Stimulated activated CD8-positive, alpha-beta memory T cell treated with anti-CD3 and anti-CD28 coated beads, Interleukin-4, amount 100 ng/mL, for 1 hour (primary cell): ENCODE data around the gene TRIM23.
"Not testable (repeated sequence)": the region's sequence is repeated elsewhere in the genome, so short reads cannot be mapped to it uniquely, and the experiment has no call there.

ENCODE experiments used
- DNase-seq, 2 donors: peaks; one replicate each; pipeline ENCODE4 v3.0.0-alpha.2; 2020; ENCODE audit warnings: low read depth in 2 of 2, low spot score in 1 of 2

Gene TRIM23

DNA sequence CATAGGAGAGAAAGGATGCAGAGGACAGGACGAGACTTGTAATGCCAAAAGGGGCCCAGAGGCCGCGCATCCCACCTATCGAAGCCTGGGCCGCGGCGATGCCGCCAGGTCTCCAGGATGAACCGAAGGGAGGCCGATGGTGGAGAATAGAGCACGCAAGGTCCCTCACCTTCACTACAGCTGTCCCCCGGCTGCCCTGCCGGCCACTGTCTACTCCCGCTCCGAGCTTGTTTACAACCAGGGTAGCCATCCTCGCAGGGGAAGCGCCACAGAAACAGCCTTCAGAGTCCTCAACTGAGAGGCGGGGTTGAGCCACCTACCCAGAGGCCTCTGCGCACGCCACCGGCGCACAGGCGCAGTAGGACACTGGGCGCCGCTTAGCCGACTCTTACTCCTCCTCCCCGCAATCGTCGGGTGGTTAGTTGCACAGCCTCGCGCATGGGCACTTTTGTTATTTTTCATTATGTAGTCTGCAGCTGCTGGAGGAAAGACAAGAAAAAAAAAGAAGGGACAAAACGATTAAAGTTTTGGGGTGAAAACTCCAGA, at the start of gene TRIM23:
Gene TRIM23, minus strand, starts transcription at position 309 of the 546 bp plus-strand sequence. Its CDS starts 59 bp downstream, at position 250.
- peak; percentile 70 to 86 for DNase-seq

DNA sequence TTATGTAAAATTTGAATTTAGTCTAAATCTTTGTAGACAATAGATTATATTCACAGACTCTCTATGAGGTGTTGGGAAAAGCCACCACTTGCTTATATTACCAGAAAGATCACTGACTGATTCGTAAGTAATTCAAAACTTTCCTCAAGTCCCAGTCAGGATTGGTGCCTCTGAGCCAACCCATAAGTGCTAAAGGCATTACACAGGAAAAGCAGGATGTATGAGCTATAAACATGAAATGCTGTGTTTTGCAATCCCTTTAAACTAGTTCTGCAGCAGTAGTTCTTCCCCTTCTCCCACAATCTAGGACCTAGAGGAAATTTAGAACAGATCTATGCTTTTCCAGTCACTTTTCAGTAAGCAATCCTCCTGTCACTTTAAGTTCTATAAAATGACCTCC, 48.7 kb upstream of the TRIM23 start:
- no peak for DNase-seq

- DNase-seq, result no peak
Observed at GRCh38 chr5:65668696-65669095, 44.6 kb upstream of the TRIM23 start.

GRCh38 chr5:65663804-65664521, 39.8 kb upstream of the TRIM23 start:
- no peak for DNase-seq

DNA sequence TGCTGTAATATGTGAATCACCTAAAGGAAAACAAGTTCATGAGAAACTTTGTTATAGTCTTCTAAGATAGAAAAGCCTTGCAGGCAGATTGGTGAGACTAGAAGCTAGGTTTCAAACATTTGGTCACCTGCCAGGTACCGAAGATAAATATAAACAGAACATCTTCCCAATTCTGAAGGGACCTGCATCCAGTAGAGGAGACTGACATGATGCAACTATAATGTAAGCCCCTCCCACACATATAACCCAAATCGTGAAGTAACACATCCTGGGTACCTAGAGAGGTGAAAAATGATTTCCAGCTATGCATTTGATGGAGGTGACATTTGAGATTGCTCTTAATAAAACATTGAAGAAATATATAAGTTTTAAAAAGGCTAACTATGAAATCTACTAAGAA, 30.6 kb upstream of the TRIM23 start:
- DNase-seq, result no peak

DNA sequence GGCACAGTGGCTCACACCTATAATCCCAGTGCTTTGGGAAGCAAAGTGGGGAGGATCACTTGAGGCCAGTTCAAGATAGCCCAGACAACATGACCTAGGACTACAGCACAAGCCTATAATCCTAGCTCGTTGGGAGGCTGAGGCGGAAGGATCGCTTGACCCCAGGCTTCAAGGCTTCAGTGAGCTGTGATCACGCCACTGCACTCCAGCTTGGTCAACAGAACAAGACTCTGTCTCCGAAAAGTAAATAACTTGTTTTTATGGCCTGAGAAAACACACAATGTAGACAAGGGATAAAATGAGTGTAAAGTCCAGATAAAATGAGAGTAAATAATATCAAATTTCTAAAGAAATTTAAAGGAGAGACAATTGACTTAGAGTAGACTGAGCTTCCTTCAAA, 27.0 kb upstream of the TRIM23 start:
- DNase-seq, result no peak

DNA sequence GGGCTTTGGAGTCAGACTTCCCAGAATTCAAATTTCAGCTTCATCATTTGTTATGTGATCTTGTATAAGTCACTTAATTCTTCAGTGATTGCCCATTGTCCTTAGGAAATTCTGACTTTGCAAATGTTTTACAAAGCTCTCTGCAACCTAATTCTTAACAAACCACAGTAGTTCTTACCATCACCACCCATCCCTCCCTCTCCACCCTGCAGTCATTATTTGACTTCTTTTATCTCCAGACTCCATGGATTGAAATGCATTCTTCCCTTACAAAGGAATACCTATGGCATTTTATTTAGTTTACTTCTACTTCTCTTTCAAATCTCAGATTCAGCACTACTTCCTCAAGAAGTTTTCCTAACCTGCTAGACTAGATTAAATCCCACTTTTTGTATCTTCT, 23.8 kb upstream of the TRIM23 start:
- DNase-seq, result no peak

- no peak for DNase-seq
Observed at GRCh38 chr5:65646938-65647337, 22.8 kb upstream of the TRIM23 start.

- DNase-seq, result no peak
Observed at GRCh38 chr5:65640240-65640639, 16.1 kb upstream of the TRIM23 start.

DNA sequence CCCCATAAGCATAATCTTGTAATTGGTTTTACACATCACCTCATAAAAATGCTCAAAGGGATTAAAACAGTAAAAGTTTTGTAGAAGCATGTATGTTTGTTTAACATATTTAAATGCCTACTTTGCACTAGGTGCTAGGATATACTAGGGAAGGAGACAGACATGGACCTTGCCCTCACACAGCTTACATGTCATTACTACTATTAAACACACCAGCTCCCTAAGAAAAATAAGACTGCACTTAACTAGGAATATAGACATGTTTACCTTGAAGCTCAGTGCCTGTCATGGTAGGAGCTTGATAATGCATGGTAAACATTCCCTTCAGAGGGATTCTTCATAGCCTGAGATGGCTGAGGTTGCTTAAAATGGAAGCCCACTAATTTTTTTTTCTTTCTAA, 6.8 kb upstream of the TRIM23 start:
- no peak for DNase-seq

DNA sequence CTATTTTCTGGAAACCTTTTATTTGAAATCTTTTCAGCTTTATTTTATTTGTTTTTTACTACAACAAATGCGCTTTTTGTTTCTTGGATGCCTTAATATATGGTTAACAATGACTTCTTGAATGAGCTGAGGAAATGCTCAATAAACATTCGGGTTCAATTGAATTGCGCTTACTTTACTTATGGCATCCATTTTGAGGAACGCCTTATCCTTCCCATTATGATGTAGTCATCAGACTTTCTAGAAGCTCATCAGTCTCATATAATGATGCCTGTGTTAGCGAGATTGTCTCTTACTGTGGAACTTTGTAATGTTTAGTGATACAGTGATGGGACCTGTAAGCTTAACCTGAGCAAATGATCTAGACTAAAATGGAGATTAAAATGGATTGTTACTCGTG, 1.6 kb upstream of the TRIM23 start:
- no peak for DNase-seq

- DNase-seq, result peak; percentile 47 to 67
Observed at GRCh38 chr5:65624571-65625555, 730 bp upstream of the TRIM23 start, which contains the start of the genes SHLD3 and TRAPPC13. Gene SHLD3, plus strand, starts transcription at chr5:65625027. Its CDS starts 4,561 bp downstream, at chr5:65629588. Gene TRAPPC13, plus strand, starts transcription at chr5:65625027. Its CDS starts 34 bp downstream, at chr5:65625061.

DNA sequence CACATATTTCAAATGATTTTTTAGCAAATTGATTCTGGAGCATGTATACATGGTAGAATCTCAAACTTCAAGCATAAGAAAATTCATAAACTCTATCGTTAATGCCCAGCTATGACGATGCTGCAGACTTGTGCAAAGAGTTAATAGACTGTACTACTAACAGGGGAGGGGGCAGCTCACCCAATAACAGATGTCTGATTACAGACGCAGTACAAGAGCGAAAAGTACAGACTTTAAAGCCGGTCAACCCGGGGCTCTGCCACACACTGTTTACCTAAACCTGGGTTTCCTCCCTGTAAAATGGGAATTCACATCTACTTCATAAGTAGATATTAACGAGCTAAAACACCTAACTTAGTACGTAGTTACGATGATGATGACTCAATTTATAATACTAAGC, 651 bp downstream of the TRIM23 start:
- no peak for DNase-seq

- DNase-seq, result not testable (repeated sequence)
Observed at GRCh38 chr5:65621961-65622360, 2.2 kb downstream of the TRIM23 start.

GRCh38 chr5:65620021-65620420, 4.1 kb downstream of the TRIM23 start:
- no peak for DNase-seq

DNA sequence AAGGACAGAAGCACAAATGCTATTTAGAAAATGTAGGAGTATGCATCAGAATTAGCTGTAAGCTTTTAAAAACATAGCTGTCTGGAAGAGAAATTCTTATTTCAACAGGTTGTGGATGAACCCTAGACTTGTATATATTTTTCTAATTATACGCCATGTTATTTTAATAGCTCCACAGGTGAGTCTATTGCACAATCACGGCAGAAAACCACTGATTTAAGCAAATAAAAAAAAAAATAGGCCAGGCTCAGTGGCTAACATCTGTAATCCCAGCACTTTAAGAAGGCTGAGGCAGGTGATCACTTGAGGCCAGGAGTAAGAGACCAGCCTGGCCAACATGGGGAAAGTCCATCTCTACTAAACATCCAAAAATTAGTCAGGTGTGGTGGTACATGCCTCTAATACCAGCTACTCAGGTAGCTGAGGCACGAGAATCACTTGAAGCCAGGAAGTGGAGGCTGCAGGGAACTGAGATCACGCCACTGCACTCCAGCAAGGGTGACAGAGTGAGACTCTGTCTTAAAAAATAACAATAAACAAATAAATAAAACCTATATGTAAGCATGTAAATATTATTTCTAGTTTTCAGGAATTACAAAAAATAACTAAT, 11.7 kb downstream of the TRIM23 start:
- no peak for DNase-seq

DNA sequence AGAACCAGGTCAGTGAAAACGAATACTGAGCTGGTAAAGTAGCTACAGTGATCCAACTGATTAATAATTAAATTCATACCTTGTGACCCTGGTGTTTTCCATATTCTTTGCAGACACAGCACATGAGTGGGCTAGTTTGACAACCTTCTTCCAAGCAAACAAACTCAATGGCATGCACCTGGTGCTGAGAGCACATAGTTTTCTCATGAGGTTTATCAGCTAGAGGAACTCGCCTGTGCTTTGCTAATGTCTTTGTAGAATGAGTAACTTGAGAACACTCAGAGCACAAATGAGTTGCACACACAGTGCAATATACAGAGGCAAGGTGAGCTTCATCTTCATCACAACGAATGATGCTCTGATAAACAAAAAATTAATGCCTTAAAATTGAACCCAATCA, 12.6 kb downstream of the TRIM23 start:
- no peak for DNase-seq

- DNase-seq, result not testable (repeated sequence)
Observed at GRCh38 chr5:65601761-65602160, 22.4 kb downstream of the TRIM23 start.

DNA sequence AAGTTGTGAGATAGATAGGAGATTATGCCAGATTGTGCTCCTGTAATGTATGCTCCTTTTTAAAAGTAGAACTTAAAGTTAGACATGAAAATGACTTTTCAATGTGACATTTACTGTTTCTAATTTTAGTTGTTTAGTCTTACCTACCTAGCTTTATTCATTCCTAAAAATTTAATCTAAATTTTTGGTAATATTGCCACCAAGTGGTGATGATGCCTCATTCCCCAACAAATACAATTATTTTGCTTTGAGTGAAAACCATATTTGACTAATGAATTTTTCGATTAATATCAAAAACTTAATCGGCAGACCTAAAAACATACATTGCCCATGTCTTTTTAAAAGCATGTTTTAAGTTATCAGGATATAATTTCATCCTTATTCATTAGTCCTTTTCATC, 35.4 kb downstream of the TRIM23 start:
- no peak for DNase-seq

- no peak for DNase-seq
Observed at GRCh38 chr5:65577141-65577540, 47.0 kb downstream of the TRIM23 start.

DNA sequence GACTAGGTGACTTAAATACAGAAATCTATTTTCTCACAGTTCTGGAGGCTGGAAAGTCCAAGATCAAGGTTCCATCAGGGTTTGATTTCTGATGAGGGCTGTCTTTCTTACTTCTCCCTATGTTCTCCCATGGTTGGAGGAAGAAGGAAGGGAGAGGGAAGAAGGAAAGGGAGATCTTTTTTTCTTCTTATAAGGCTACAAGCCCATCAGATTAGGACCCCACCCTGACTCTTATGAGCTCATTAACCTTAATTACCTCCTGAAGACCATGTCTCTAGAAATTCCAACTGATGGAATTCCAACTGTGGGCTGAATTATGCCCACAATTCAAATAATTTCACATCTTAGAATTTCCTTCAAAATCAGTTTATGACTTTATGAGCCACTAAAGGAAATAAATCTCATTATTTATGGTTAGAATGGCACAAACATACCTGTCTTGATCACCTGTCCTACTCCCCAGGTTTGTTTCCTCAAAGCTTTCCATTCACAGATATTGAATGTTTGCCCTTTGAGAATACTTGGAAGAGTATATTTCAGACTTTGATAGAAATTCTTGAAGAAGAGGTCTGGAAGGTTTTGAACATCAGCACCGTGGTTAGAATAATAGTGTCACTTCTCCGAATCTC, 53.4 kb downstream of the TRIM23 start:
- DNase-seq, result no peak
